Mesendoderm (in vitro differentiated cells): ENCODE results near the gene ABCA4.

ENCODE experiments used
- DNase-seq: peaks from one replicate; pipeline ENCODE4 v3.0.0; 2013
- H2AK5ac ChIP-seq: 2 replicates; pipeline ENCODE4 v1.6.1; 2013; ENCODE audit warnings: low read length, inconsistent platforms
- H2BK120ac ChIP-seq: 2 replicates; pipeline ENCODE4 v1.6.1; 2013; ENCODE audit warnings: low read depth, mild to moderate bottlenecking, low read length, moderate library complexity, mixed read lengths
- H2BK15ac ChIP-seq: replicated peaks from 2 replicates; pipeline ENCODE4 v1.6.1; 2013; ENCODE audit warnings: low read depth, mild to moderate bottlenecking, moderate library complexity
- H2BK5ac ChIP-seq: 2 replicates; pipeline ENCODE4 v1.6.1; 2013; ENCODE audit warnings: low read length, inconsistent platforms
- H3K18ac ChIP-seq: 2 replicates; pipeline ENCODE4 v1.6.1; 2013; ENCODE audit warnings: mild to moderate bottlenecking, low read length, mixed read lengths
- H3K23ac ChIP-seq: one replicate; pipeline ENCODE4 v1.6.1; 2013; ENCODE audit warnings: low read length
- H3K27ac ChIP-seq: 2 replicates; pipeline ENCODE4 v1.5.1; 2013; ENCODE audit warnings: low read depth, mild to moderate bottlenecking, inconsistent platforms, low read length, moderate library complexity
- H3K27me3 ChIP-seq: 2 replicates; pipeline ENCODE4 v1.6.1; 2013; ENCODE audit warnings: low read length, control low read depth, mild to moderate bottlenecking, inconsistent platforms; ENCODE audit not compliant: insufficient read depth, poor library complexity
- H3K36me3 ChIP-seq: 2 replicates; pipeline ENCODE4 v1.6.1; 2013; ENCODE audit warnings: low read length, inconsistent platforms; ENCODE audit not compliant: control insufficient read depth, insufficient read depth
- H3K4ac ChIP-seq: one replicate; pipeline ENCODE4 v1.6.1; 2013; ENCODE audit warnings: low read depth, mild to moderate bottlenecking, low read length, moderate library complexity
- H3K4me1 ChIP-seq: 2 replicates; pipeline ENCODE4 v1.6.1; 2013; ENCODE audit warnings: low read depth, low read length, inconsistent platforms; ENCODE audit not compliant: control insufficient read depth
- H3K4me2 ChIP-seq: 2 replicates; pipeline ENCODE4 v1.6.1; 2013; ENCODE audit warnings: low read length
- H3K4me3 ChIP-seq: 2 replicates; pipeline ENCODE4 v1.5.1; 2013; ENCODE audit warnings: mild to moderate bottlenecking, low read length
- H3K56ac ChIP-seq: one replicate; pipeline ENCODE4 v1.6.1; 2013; ENCODE audit warnings: low read length
- H3K79me1 ChIP-seq: 2 replicates; pipeline ENCODE4 v1.6.1; 2013; ENCODE audit warnings: low read length, inconsistent platforms
- H3K79me2 ChIP-seq: 2 replicates; pipeline ENCODE4 v1.6.1; 2013; ENCODE audit warnings: mild to moderate bottlenecking, low read length; ENCODE audit not compliant: control insufficient read depth, insufficient read depth
- H3K9ac ChIP-seq: 2 replicates; pipeline ENCODE4 v1.6.1; 2013; ENCODE audit warnings: low read length, inconsistent platforms
- H4K5ac ChIP-seq: one replicate; pipeline ENCODE4 v1.6.1; 2013; ENCODE audit warnings: low read length
- H4K8ac ChIP-seq: one replicate; pipeline ENCODE4 v1.6.1; 2013; ENCODE audit warnings: low read depth, mild to moderate bottlenecking, control low read depth, low read length, moderate library complexity
- WGBS: extraction: QIAGEN DNeasy Blood & Tissue Kit; methylation state at CpG from one replicate; pipeline ENCODE4 v1.1.7; 2013; ENCODE audit warnings: low lambda C conversion rate, missing lambda C conversion rate; ENCODE audit not compliant: insufficient coverage; ENCODE audit errors: extremely low coverage; 5-methylcytosine and 5-hydroxymethylcytosine counted together

The ABCA4 gene

DNA sequence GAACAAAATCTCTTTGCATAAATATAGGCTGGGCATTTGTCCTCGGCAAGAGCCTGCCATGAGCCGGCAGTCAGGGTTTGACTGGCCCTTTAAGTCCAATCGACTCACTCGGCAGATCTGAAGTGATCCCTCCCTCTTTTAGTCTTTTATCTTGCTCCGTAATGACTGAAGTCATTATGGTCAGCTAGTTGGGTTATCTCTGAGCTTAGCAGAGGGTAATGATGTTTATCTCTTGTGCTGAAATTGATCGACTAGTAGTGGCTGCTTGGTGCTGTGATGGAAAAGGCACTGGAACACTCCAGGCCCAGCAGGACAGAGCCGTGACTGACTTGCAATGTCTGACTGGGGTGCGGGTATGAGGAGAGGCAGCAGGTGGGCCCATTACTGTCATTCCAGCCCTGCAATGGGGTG, 468 bp upstream of the ABCA4 start:
- Histone ChIP-seq H3K9ac (no peak overlapping the region), H3K4ac (no peak overlapping the region), H3K56ac (no peak overlapping the region), H3K27me3 (no peaks in the 10 kb centered on the region), H3K27ac (no peak overlapping the region), H3K4me3 (no peak overlapping the region), H3K23ac (no peak overlapping the region), H2BK120ac (no peak overlapping the region), H3K4me1 (peaks cover 9% of the 10 kb centered on the region), H2BK15ac (no peak overlapping the region), H4K8ac (no peak overlapping the region), H4K5ac (no peak overlapping the region), H3K36me3 (no peaks in the 10 kb centered on the region), H3K79me1 (no peaks in the 10 kb centered on the region), H2AK5ac (no peak overlapping the region), H3K4me2 (no peak overlapping the region), H3K18ac (no peak overlapping the region), H2BK5ac (no peak overlapping the region), H3K79me2 (no peaks in the 10 kb centered on the region)
- DNase-seq: no peak
- no CpG with 5 or more reads among the region's 8 CpGs for WGBS

DNA sequence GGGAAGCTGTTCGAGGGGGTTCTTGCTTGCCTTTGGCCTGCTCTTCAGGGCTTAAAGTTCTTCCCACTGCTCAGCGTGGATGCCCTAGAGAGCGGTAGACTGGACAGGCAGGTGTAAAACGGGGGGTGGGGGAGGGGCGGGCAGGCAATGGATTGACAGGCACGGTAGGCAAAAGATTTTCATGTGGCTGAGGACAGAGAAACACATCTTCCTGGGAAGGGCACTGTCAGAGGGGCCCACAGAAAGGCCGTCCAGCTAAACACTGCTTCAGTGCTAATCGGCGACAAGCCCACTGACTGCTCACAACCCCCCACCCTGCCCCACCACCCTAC, 412 bp downstream of the ABCA4 start:
- Histone ChIP-seq H2BK5ac (no peak overlapping the region), H3K4me3 (no peak overlapping the region), H3K4me2 (no peak overlapping the region), H3K27ac (no peak overlapping the region), H3K18ac (no peak overlapping the region), H3K27me3 (no peaks in the 10 kb centered on the region), H2BK15ac (no peak overlapping the region), H2BK120ac (no peak overlapping the region), H3K9ac (no peak overlapping the region), H2AK5ac (no peak overlapping the region), H3K56ac (no peak overlapping the region), H4K5ac (no peak overlapping the region), H3K79me2 (no peaks in the 10 kb centered on the region), H3K4me1 (peaks cover 9% of the 10 kb centered on the region), H4K8ac (no peak overlapping the region), H3K36me3 (no peaks in the 10 kb centered on the region), H3K79me1 (no peaks in the 10 kb centered on the region), H3K23ac (no peak overlapping the region), H3K4ac (no peak overlapping the region)
- WGBS: no CpG with 5 or more reads among the region's 9 CpGs
- no peak for DNase-seq

DNA sequence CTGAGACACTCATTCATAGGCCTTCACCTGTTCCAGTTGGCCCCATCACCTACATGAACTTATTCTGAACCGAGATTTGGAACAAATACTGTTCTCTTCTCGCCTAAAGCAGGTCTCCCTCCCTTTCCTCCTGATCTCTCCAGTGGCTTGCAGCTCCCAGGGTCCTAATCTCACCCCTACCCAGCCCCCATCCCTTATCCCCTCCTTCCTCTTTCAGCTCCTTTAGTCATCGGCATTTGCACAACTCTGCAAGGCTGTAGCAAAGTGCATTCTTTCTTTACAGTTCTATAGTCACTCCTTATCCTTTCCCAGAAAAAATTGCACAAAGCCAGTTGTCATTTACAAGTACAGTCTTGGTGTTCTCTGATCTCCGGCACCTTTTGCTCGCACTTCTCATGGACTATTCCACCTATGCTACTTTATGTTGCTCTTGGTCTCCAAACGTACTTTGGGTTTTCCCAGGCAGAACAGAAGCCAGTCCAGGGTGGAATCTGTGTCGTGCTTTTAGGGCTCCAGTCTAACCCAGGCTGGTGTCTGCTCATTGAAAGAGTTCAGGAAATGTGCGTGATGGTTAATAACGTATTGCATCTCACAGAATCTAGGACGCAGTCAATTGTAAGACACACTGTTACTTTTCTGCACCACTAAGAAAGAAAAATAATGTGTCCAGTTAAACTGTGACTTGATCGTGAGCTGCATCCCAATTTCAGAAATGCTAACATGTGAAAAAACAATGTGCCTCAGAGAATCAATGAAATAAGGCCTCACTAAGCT, 965 bp downstream of the ABCA4 start:
- Histone ChIP-seq H3K4me2 (no peak overlapping the region), H3K27me3 (no peaks in the 10 kb centered on the region), H4K5ac (no peak overlapping the region), H3K4me1 (peaks cover 9% of the 10 kb centered on the region), H3K4me3 (no peak overlapping the region), H3K56ac (no peak overlapping the region), H3K79me2 (no peaks in the 10 kb centered on the region), H3K18ac (no peak overlapping the region), H3K36me3 (no peaks in the 10 kb centered on the region), H3K23ac (no peak overlapping the region), H3K4ac (no peak overlapping the region), H2BK120ac (no peak overlapping the region), H2AK5ac (no peak overlapping the region), H3K27ac (no peak overlapping the region), H3K9ac (no peak overlapping the region), H3K79me1 (no peaks in the 10 kb centered on the region), H2BK5ac (no peak overlapping the region), H2BK15ac (no peak overlapping the region), H4K8ac (no peak overlapping the region)
- no peak for DNase-seq
- no CpG with 5 or more reads among the region's 11 CpGs for WGBS

DNA sequence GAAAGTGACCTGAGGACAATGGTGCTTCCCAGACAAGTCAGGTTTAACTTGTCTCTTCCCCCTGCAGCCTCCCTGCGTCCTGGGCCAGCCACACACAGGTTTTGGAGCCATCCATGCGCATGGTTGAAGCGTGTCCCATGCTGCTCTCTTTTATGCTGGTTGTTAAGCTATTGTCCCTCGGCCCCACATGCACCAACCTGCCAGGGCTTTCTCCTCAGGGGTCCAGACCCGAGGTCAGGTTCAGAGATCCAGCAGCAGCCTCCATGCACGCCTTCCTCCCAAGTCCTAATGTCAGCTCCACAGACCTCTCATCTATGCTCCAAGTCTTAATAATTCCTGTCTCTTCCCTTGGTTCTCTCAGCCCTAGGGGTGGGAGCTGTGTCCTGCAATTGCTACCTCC, 1.6 kb downstream of the ABCA4 start:
- H3K4me3 ChIP-seq: no peak overlapping the region
- H2BK120ac ChIP-seq: no peak overlapping the region
- no peak overlapping the region for H3K18ac ChIP-seq
- H2BK15ac ChIP-seq: no peak overlapping the region
- no peaks in the 10 kb centered on the region for H3K36me3 ChIP-seq
- no peaks in the 10 kb centered on the region for H3K79me1 ChIP-seq
- H3K23ac ChIP-seq: no peak overlapping the region
- no peak overlapping the region for H2AK5ac ChIP-seq
- peaks cover 9% of the 10 kb centered on the region for H3K4me1 ChIP-seq
- no CpG with 5 or more reads among the region's 6 CpGs for WGBS
- H3K4ac ChIP-seq: no peak overlapping the region
- no peak overlapping the region for H4K5ac ChIP-seq
- no peak for DNase-seq
- H3K9ac ChIP-seq: no peak overlapping the region
- no peaks in the 10 kb centered on the region for H3K27me3 ChIP-seq
- H3K27ac ChIP-seq: no peak overlapping the region
- H2BK5ac ChIP-seq: no peak overlapping the region
- no peak overlapping the region for H3K56ac ChIP-seq
- H4K8ac ChIP-seq: no peak overlapping the region
- H3K4me2 ChIP-seq: no peak overlapping the region
- no peaks in the 10 kb centered on the region for H3K79me2 ChIP-seq

DNA sequence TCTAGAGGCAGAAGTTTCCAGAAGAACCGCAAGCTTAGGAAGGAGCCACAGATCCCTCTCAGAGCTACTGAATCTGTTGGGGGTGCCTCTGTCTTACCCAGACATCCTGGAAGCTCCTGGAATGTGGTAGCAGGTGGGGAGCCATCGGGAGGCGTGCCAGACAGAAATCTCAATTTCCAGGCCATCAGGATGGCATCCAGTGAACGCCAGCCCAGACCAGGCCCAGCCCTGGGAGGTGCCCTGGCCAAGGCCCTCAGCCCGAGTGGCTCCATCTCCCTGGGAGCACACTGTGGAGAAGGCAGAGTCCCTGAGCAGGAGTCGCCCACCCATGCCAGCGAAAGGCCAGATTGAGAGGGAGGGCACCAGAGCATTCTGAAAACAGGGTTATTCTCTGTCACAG, 2.5 kb downstream of the ABCA4 start:
- Histone ChIP-seq H4K5ac (no peak overlapping the region), H3K23ac (no peak overlapping the region), H3K9ac (no peak overlapping the region), H3K18ac (no peak overlapping the region), H3K79me2 (no peaks in the 10 kb centered on the region), H3K4me2 (no peak overlapping the region), H3K4ac (no peak overlapping the region), H3K79me1 (no peaks in the 10 kb centered on the region), H3K27ac (no peak overlapping the region), H2BK5ac (no peak overlapping the region), H2BK120ac (no peak overlapping the region), H3K4me1 (peaks cover 9% of the 10 kb centered on the region), H3K27me3 (no peaks in the 10 kb centered on the region), H4K8ac (no peak overlapping the region), H3K4me3 (no peak overlapping the region), H2BK15ac (no peak overlapping the region), H3K56ac (no peak overlapping the region), H3K36me3 (no peaks in the 10 kb centered on the region), H2AK5ac (no peak overlapping the region)
- DNase-seq: no peak
- no CpG with 5 or more reads among the region's 7 CpGs for WGBS

DNA sequence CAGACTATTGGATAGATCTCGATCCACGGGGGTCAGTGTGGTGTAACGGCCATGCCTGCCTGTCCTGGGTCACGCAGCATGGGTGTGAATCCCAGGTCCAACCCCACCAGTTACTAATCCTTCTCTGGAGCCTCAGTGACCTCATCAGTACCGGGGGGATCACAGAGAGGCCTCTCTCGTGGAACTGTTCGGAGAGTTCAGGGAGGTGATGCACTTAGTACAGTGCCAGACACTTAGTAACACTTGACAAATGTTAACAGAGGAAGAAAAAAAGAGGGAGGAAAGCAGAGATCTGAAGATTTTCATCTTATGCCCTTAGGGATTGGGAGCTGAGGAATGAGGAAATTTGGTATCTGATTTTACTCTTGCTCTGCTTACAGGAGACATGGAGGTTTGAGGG, 2.9 kb downstream of the ABCA4 start:
- Histone ChIP-seq H4K5ac (no peak overlapping the region), H2AK5ac (no peak overlapping the region), H3K4me3 (no peak overlapping the region), H3K9ac (no peak overlapping the region), H3K18ac (no peak overlapping the region), H2BK120ac (no peak overlapping the region), H3K4ac (no peak overlapping the region), H3K79me2 (no peaks in the 10 kb centered on the region), H3K27ac (no peak overlapping the region), H4K8ac (no peak overlapping the region), H2BK5ac (no peak overlapping the region), H3K56ac (no peak overlapping the region), H3K23ac (no peak overlapping the region), H3K4me1 (peaks cover 9% of the 10 kb centered on the region), H3K79me1 (no peaks in the 10 kb centered on the region), H2BK15ac (no peak overlapping the region), H3K36me3 (no peaks in the 10 kb centered on the region), H3K27me3 (no peaks in the 10 kb centered on the region), H3K4me2 (no peak overlapping the region)
- no peak for DNase-seq
- WGBS: no CpG with 5 or more reads among the region's 7 CpGs
